Measurements from ENCODE around the gene HIVEP2. TPM values are rescaled to one million over a fixed set of nuclear protein-coding genes. Genes with fewer than 3 reads are reported as not detected.

The HIVEP2 gene
- total RNA-seq, 1 experiment from 2014 or later: 4.2 TPM

GRCh38 chr6:142835787-142836535, 109.0 kb downstream of the HIVEP2 start:
- no peaks in the 10 kb centered on the region for H3K27me3 Mint-ChIP-seq (ENCODE audit: low read depth)
- Histone ChIP-seq H3K4ac (ENCODE audit: low read depth, low read length) (no peak overlapping the region), H2BK120ac (ENCODE audit: low read depth, low read length, poor library complexity, severe bottlenecking) (no peak overlapping the region), H4K91ac (ENCODE audit: insufficient read length, low read depth, low read length) (no peak overlapping the region), H2BK5ac (ENCODE audit: insufficient read length, low read length) (no peak overlapping the region), H4K8ac (replicated peaks; ENCODE audit: insufficient read length, low read depth, low read length) (no peak overlapping the region), H2BK12ac (ENCODE audit: insufficient read length, low read depth, low read length) (no peak overlapping the region), H4K20me1 (ENCODE audit: control insufficient read depth, insufficient read depth, insufficient read length) (no peaks in the 10 kb centered on the region), H3K18ac (ENCODE audit: insufficient read length, low read depth, low read length) (no peak overlapping the region), H3K56ac (ENCODE audit: insufficient read length, low read depth, low read length) (no peak overlapping the region), H2BK15ac (ENCODE audit: low read depth, low read length) (no peak overlapping the region), H2AK5ac (ENCODE audit: insufficient read length, low read length) (no peak overlapping the region), H3K9me3 (ENCODE audit: control insufficient read depth, low read depth, low read length) (no peaks in the 10 kb centered on the region), H2AFZ (ENCODE audit: low read length) (no peak overlapping the region), H3K79me1 (ENCODE audit: insufficient read depth, low read depth, low read length, poor library complexity, severe bottlenecking) (no peaks in the 10 kb centered on the region), H3K4me2 (ENCODE audit: insufficient read depth, insufficient read length, low read length) (no peak overlapping the region), H2BK20ac (ENCODE audit: low read depth, low read length, poor library complexity, severe bottlenecking) (no peak overlapping the region), H4K5ac (ENCODE audit: insufficient read length, low read depth, low read length) (no peak overlapping the region), H3K23me2 (ENCODE audit: insufficient read length, low read depth, low read length, poor library complexity, severe bottlenecking) (no peaks in the 10 kb centered on the region), H3K23ac (ENCODE audit: insufficient read length, low read depth, low read length) (no peak overlapping the region), H3K27ac (ENCODE audit: insufficient read length, low read depth, low read length) (no peak overlapping the region), H3K4me1 (ENCODE audit: insufficient read depth, low read length) (0 out of 2 replicates have a peak, but pooled peaks cover 3% of the 10 kb centered on the region), H3K79me2 (ENCODE audit: insufficient read depth, low read length) (no peaks in the 10 kb centered on the region), H3K9ac (ENCODE audit: extremely low read depth, insufficient read length, low read length) (no peak overlapping the region), H3K14ac (ENCODE audit: insufficient read depth, low read length) (no peak overlapping the region), H3T11ph (ENCODE audit: low read length) (no peak overlapping the region), H3K27me3 (ENCODE audit: insufficient read depth, low read length) (no peaks in the 10 kb centered on the region)
- no CpG with 5 or more reads among the region's 3 CpGs for WGBS (ENCODE audit: extremely low coverage, insufficient read length, low lambda C conversion rate)
- H3K36me3 Mint-ChIP-seq (ENCODE audit: insufficient read depth in 1 of 3, low read depth in 3 of 3): no peaks in the 10 kb centered on the region
- H3K4me1 Mint-ChIP-seq: peaks cover 5 to 6% of the 10 kb centered on the region in 2 experiments; a peak in 2 of 4 replicates
- DNase-seq: no peak
- TF ChIP-seq, protein P1, sequence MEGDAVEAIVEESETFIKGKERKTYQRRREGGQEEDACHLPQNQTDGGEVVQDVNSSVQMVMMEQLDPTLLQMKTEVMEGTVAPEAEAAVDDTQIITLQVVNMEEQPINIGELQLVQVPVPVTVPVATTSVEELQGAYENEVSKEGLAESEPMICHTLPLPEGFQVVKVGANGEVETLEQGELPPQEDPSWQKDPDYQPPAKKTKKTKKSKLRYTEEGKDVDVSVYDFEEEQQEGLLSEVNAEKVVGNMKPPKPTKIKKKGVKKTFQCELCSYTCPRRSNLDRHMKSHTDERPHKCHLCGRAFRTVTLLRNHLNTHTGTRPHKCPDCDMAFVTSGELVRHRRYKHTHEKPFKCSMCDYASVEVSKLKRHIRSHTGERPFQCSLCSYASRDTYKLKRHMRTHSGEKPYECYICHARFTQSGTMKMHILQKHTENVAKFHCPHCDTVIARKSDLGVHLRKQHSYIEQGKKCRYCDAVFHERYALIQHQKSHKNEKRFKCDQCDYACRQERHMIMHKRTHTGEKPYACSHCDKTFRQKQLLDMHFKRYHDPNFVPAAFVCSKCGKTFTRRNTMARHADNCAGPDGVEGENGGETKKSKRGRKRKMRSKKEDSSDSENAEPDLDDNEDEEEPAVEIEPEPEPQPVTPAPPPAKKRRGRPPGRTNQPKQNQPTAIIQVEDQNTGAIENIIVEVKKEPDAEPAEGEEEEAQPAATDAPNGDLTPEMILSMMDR (conservative IDR thresholded peaks at IDR 0.05): no peak
- H3K27ac Mint-ChIP-seq: no peak overlapping the region
- H3K9me3 Mint-ChIP-seq: no peaks in the 10 kb centered on the region
- H3K4me3 Mint-ChIP-seq: no peak overlapping the region
